ENCODE results near the gene MDGA2.
"Not testable (repeated sequence)": the region's sequence is repeated elsewhere in the genome, so short reads cannot be mapped to it uniquely, and the experiment has no call there.

Gene MDGA2

GRCh38 chr14:47211263-47211662 is 464.1 kb downstream of the MDGA2 start:
- DNase-seq = no peak

- no peak for DNase-seq
Observed at GRCh38 chr14:47210099-47210498, 465.3 kb downstream of the MDGA2 start.

GRCh38 chr14:47208434-47208833 is 467.0 kb downstream of the MDGA2 start:
- no peak for DNase-seq

- DNase-seq = no peak
Observed at GRCh38 chr14:47207617-47208016, 467.8 kb downstream of the MDGA2 start.

GRCh38 chr14:47200740-47201139 is 474.7 kb downstream of the MDGA2 start:
- DNase-seq = no peak

- DNase-seq = no peak
Observed at GRCh38 chr14:47195582-47195981, 479.8 kb downstream of the MDGA2 start.

- DNase-seq = no peak
Observed at GRCh38 chr14:47194055-47194454, 481.4 kb downstream of the MDGA2 start.

- DNase-seq = not testable (repeated sequence)
Observed at GRCh38 chr14:47192203-47192602, 483.2 kb downstream of the MDGA2 start.

GRCh38 chr14:47191700-47192099 is 483.7 kb downstream of the MDGA2 start:
- no peak for DNase-seq

- no peak for DNase-seq
Observed at GRCh38 chr14:47189911-47190484, 485.4 kb downstream of the MDGA2 start.

GRCh38 chr14:47186486-47186885 is 488.9 kb downstream of the MDGA2 start:
- DNase-seq = no peak

- no peak for DNase-seq
Observed at GRCh38 chr14:47179906-47180305, 495.5 kb downstream of the MDGA2 start.

- not testable (repeated sequence) for DNase-seq
Observed at GRCh38 chr14:47171896-47172295, 503.5 kb downstream of the MDGA2 start.

GRCh38 chr14:47167402-47167801 is 508.0 kb downstream of the MDGA2 start:
- no peak for DNase-seq

- DNase-seq = no peak
Observed at GRCh38 chr14:47155395-47155794, 520.0 kb downstream of the MDGA2 start.

- DNase-seq = no peak
Observed at GRCh38 chr14:47154276-47154797, 521.1 kb downstream of the MDGA2 start.

GRCh38 chr14:47153746-47154145 is 521.7 kb downstream of the MDGA2 start:
- DNase-seq = no peak

- no peak for DNase-seq
Observed at GRCh38 chr14:47150267-47150666, 525.1 kb downstream of the MDGA2 start.

- no peak for DNase-seq
Observed at GRCh38 chr14:47149326-47149725, 526.1 kb downstream of the MDGA2 start.

GRCh38 chr14:47148686-47149085 is 526.7 kb downstream of the MDGA2 start:
- DNase-seq = no peak

- DNase-seq = no peak
Observed at GRCh38 chr14:47120645-47121044, 554.8 kb downstream of the MDGA2 start.

GRCh38 chr14:47103771-47104170 is 571.6 kb downstream of the MDGA2 start:
- DNase-seq = no peak

GRCh38 chr14:47102472-47102871 is 572.9 kb downstream of the MDGA2 start:
- no peak for DNase-seq

- DNase-seq = no peak
Observed at GRCh38 chr14:47085678-47086077, 589.7 kb downstream of the MDGA2 start.

- DNase-seq = no peak
Observed at GRCh38 chr14:47065326-47065725, 610.1 kb downstream of the MDGA2 start.
